Kidney capillary endothelial cell (primary cell): ENCODE measurements around the gene ASH1L.
"Not testable (repeated sequence)": the region's sequence is repeated elsewhere in the genome, so short reads cannot be mapped to it uniquely, and the experiment has no call there.

Experiments
- DNase-seq: peaks from one replicate; pipeline ENCODE4 v3.0.0-alpha.2; 2018; ENCODE audit warnings: low spot score

Gene ASH1L, protein sequence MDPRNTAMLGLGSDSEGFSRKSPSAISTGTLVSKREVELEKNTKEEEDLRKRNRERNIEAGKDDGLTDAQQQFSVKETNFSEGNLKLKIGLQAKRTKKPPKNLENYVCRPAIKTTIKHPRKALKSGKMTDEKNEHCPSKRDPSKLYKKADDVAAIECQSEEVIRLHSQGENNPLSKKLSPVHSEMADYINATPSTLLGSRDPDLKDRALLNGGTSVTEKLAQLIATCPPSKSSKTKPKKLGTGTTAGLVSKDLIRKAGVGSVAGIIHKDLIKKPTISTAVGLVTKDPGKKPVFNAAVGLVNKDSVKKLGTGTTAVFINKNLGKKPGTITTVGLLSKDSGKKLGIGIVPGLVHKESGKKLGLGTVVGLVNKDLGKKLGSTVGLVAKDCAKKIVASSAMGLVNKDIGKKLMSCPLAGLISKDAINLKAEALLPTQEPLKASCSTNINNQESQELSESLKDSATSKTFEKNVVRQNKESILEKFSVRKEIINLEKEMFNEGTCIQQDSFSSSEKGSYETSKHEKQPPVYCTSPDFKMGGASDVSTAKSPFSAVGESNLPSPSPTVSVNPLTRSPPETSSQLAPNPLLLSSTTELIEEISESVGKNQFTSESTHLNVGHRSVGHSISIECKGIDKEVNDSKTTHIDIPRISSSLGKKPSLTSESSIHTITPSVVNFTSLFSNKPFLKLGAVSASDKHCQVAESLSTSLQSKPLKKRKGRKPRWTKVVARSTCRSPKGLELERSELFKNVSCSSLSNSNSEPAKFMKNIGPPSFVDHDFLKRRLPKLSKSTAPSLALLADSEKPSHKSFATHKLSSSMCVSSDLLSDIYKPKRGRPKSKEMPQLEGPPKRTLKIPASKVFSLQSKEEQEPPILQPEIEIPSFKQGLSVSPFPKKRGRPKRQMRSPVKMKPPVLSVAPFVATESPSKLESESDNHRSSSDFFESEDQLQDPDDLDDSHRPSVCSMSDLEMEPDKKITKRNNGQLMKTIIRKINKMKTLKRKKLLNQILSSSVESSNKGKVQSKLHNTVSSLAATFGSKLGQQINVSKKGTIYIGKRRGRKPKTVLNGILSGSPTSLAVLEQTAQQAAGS (N-terminal part only)

DNA sequence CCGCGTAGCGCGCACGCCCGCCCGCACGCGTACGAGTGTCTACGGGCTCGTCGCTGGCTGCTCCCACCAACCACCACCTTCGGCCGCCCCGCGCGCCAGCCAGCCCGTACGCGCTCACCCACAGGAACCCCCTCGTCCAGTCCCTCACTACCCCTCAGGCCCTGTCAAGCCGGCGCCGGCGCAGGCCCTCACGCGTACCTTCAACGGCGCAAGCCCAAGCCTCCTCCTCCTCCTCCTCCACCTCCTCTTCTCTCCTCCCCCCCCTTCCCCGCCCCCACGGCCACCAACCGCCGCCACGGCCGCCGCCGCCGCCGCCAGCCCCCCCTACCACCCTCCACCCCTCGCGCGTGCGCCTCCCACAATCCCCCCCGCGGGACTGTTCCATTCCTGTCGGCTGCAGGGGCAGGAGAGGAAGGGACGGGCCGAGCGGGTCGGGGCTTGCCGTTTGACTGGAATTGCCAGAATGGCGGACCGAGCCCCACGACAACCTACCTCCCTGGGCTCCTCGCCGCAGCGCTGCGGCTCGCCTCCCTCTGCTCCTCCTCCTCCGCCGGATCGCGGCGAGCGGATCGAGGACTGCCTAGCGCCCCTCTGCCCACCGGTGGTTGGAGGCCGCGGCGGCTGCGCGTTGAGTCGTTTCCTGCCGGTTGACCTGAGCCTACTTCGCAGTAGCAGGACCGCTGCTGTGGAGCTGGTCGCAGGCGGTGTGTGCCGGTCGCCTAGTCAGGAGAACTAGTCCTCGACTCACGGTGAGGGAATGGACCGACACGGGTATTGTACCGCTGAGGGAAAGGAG lies at the start of gene ASH1L:
TSS of gene ASH1L (minus strand) at position 223 of the 796 bp plus-strand sequence. CDS start 41,284 bp downstream, outside the sequence.
- DNase-seq = peak; percentile 85

DNA sequence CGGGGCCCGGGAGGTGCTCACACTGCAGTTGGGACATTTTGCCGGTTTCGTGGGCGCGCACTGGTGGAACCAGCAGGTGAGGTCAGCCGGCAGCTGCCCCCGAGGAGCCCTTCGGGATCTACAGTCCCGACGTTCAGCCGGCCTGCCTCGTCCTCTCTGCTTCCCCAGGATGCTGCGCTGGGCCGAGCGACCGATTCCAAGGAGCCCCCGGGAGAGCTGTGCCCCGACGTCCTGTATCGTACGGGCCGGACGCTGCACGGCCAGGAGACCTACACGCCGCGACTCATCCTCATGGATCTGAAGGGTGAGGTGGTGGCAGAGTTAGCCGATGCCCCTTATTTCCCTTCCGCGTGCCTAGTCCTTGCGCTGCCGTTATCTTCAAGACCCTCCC lies 47.6 kb upstream of the ASH1L start:
- not testable (repeated sequence) for DNase-seq

- DNase-seq = peak; percentile 93
Observed at GRCh38 chr1:155609515-155610256, 47.1 kb upstream of the ASH1L start, which contains the start of gene MSTO1. MSTO1 (plus strand) TSS chr1:155610218; CDS start chr1:155610249, 31 bp downstream.

- DNase-seq = no peak
Observed at GRCh38 chr1:155608888-155609225, 46.3 kb upstream of the ASH1L start.

DNA sequence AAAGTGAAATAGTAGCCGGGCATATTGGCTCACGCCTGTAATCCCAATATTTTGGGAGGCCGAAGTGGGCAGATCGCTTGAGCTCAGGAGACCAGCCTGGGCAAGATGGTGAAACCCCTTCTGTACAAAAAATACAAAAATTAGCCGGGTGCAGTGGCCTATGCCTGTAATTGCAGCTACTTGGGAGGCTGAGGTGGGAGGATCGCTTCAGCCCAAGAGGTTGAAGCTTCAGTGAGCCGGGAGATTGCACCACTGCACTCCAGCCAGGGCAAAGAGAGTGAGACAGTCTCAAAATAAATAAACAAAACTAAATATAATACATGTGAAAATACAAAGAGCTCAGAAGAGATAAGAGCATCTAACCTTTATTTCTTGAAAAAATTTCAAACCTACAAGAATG lies 45.1 kb upstream of the ASH1L start:
- DNase-seq = no peak

DNA sequence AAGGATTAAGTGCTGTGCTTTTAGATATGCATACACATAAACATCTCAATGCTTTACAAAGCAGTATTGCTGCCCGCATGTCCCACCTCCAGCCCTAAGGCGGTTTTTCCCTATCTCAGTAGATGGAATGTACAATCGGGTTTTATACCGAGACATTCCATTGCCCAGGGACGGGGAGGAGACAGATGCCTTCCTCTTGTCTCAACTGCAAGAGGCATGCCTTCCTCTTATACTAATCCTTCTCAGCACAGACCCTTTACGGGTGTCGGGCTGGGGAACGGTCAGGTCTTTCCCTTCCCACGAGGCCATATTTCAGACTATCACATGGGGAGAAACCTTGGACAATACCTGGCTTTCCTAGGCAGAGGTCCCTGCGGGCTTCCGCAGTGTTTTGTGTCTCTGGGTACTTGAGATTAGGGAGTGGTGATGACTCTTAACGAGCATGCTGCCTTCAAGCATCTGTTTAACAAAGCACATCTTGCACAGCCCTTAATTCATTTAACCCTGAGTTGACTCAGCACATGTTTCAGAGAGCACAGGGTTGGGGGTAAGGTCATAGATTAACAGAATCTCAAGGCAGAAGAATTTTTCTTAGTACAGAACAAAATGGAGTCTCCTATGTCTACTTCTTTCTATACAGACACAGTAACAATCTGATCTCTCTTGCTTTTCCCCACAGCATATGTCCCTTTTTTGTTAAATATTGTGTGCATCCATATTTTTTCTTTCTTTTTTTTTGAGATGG lies 37.4 kb upstream of the ASH1L start:
- DNase-seq = not testable (repeated sequence)

- DNase-seq = no peak
Observed at GRCh38 chr1:155598842-155599331, 36.3 kb upstream of the ASH1L start.

DNA sequence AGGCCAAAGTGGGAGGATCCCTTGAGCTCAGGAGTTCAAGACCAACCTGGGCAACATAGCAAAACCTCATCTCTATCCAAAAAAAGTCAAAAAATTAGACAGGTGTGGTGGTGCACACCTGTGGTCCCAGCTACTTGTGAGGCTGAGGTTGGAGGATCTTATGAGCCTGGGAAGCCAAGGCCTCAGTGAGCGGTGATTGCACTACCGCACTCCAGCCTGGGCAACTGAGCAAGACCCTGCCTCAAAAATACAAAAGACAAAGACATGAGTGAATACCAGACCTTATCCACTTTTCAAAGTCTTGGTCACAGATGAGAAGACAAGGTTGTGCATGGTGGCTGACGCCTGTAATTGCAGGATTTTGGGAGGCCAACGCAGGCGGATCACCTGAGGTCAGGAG lies 34.3 kb upstream of the ASH1L start:
- DNase-seq = no peak

- DNase-seq = not testable (repeated sequence)
Observed at GRCh38 chr1:155595877-155596474, 33.4 kb upstream of the ASH1L start.

DNA sequence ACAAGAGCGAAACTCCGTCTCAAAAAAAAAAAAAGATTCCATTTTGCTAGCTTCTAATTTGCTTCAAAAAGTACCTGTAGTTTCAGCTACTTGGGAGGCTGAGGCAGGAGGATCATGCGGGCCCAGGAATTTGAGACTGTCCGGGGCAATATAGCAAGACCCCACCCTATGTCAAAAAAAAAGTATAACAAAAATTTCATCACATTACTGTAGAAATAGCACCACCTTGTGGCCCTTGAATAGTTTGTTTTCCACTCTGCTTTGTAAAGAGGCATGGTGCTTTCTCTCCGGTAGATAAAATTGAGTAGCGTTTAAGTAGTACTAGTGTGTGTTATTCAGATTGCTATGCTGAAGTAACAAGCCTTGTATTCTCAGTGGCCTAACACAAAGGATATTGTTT lies 29.2 kb upstream of the ASH1L start:
- peak; percentile 36 for DNase-seq

DNA sequence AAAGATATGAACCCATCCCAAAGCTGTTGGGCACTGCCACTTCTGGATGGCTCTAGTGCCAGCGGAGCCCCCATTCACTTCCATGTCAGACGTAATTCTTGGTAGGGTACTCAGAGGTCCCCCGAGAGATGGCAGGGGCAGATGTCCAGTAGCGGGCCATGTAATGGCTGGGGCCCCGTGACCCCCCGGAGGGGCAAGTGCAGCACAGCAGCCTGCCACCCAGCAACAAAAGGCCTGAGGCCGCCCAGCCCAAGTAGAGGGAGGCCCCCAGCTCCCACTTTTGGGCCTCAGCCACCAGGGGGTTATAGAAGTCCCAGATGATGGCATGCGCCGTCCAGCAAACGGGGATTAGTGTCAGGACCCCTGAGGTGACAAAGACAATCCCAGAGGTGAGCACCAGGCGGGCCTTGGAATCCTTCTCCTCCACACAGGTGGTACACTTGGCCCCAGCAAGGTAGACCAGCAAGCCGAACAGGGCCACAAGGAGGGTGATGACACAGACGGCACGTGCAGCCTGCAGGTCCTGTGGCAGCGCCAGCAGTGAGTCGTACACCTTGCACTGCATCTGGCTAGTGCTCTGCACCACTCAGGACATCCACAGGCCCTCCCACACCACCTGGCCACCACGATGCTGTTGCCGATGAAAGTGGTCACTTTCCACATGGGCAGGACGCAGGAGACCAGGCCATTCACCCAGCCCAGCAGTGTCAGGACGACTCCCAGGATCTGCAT lies 28.1 kb upstream of the ASH1L start:
- DNase-seq = not testable (repeated sequence)

DNA sequence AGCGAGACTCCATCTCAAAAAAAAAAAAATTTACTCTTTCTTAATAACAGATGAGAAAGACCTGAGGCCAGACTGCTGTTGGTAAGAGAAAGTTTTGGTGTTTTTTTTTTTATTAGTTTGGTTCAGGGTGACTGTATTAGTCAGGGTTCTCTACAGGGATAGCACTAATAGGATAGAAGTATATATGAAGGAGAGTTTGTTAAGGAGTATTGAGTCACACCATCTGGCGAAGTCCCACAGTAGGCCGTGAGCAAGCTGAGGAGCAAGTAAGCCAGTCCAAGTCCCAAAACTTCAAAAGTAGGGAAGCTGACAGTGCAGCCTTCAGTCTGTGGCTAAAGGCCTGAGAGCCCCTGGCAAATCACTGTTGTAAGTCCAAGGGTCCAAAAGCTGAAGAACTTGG lies 26.7 kb upstream of the ASH1L start:
- not testable (repeated sequence) for DNase-seq

DNA sequence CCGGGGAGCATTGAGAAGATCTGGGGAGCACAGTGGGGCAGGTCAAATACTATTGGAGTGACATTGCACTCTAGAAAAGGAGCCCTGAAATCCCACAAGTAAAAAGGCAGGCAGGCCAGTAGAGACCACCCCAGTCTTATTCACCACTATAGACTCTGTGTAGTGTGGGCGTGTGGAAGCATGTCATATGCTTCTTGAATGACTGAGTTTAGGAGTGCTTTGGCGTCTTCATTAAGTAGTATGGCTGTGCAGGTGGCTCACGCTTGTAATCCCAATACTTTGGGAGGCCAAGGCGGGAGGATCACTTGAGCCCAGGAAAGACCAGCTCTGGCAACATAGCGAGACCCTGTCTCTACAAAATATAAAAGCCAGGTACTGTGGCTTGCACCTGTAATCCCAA lies 21.2 kb upstream of the ASH1L start:
- DNase-seq = not testable (repeated sequence)

- DNase-seq = not testable (repeated sequence)
Observed at GRCh38 chr1:155575608-155576007, 13.0 kb upstream of the ASH1L start.

- DNase-seq = no peak
Observed at GRCh38 chr1:155574077-155574476, 11.5 kb upstream of the ASH1L start.

DNA sequence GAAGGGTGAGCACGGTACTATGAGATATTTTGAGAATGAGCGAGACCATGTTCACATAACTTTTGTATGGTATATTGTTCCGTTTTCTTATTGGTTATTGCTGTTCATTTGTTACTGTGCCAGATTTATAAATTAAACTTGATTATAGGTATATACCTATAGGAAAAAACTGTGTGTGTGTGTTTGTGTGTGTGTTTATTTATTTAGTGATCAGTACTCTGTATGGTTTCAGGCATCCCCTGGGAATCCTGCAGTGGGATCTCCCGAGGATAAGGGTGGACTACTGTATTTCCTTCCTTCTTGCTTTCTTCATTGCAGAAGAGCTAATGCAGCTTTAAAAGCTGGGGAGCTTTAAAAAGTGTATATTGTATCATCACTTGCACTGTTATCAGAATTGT lies 8.0 kb upstream of the ASH1L start:
- no peak for DNase-seq

DNA sequence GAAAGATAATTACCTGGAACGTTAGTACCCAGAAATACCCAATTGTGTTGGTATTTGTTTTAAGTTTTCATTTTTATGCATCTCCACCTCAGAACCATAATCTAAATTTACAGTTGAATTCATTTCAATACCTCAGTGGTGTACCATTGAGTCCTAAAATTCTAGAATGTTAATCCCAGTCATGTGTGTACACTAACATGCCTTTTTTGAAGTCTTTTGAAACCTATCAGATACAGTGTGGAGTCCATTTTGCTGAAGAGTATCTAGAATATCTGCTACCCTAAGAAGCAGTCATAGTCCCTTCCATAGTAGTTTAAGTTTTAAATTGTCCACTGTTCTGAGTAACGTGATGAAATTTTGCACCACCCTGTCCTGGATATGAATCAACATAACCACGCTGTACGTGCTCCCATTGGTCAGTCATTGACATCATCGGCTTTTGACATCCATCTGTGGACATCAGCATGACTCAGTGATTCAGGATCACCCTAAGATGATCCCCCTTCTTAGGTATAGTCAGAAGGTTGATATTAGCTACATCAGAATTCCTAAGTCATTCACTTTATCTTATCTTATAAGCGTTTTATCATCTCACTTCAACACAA lies 7.5 kb upstream of the ASH1L start:
- DNase-seq = no peak

- peak; percentile 53 for DNase-seq
Observed at GRCh38 chr1:155563377-155564022, 897 bp upstream of the ASH1L start.
